Activated CD8-positive, alpha-beta memory T cell treated with anti-CD3 and anti-CD28 coated beads for 1 hour (primary cell): ENCODE data around the gene CDH6.

Source experiments
- DNase-seq, 2 donors: peaks; one replicate each; pipeline ENCODE4 v3.0.0-alpha.2; 2020; ENCODE audit warnings: low read depth in 1 of 2; ENCODE audit errors: extremely low read depth in 1 of 2

CDH6 gene

DNA sequence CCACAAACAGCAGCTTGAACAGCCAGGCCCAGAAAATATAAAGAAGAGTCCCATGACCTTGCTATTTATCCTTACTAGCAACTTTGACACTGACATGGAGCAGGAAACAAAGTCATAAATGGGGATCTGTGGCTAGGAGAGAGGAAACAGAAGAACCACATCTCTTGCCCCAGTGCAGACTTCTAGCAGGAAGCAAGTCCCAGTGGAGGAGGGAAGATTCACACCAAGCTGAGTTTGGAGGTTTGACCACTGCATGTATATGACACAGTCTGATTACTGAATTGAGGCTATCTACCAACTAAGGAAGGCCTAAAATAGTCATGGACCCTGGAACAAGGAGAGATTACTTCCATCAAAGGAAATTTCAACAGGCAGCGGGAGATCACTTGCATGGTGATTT is 51.4 kb downstream of the CDH6 start:
- DNase-seq = no peak

DNA sequence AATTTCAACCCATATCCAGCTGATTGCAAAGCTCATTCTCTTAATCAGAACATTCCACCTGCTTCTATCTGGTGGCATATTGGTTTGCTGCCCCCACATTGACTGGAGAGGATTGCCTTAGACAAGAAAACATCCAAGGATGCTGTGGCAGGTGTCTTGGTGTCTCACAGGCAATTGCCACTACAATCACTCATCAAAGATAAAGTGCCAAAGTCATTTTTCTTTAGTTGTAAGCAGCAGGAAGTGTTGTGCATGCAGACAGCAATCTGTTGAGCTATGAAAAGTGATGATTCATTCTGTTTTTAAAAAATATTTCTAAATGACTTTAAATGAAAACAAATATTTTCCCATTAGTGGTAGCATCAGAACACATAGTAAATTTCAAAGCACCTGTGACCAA is 53.9 kb downstream of the CDH6 start:
- DNase-seq = no peak

- DNase-seq = no peak
Measured at GRCh38 chr5:31250201-31250600, 56.7 kb downstream of the CDH6 start.

GRCh38 chr5:31251032-31251431 is 57.5 kb downstream of the CDH6 start:
- DNase-seq = no peak

GRCh38 chr5:31255041-31255440 is 61.6 kb downstream of the CDH6 start:
- no peak for DNase-seq

GRCh38 chr5:31268256-31268655 is 74.8 kb downstream of the CDH6 start:
- DNase-seq = no peak

- DNase-seq = no peak
Measured at GRCh38 chr5:31268686-31269085, 75.2 kb downstream of the CDH6 start.

- no peak for DNase-seq
Measured at GRCh38 chr5:31269259-31269658, 75.8 kb downstream of the CDH6 start.

GRCh38 chr5:31270396-31270795 is 76.9 kb downstream of the CDH6 start:
- DNase-seq = no peak

- no peak for DNase-seq
Measured at GRCh38 chr5:31271567-31271966, 78.1 kb downstream of the CDH6 start.

GRCh38 chr5:31273161-31273560 is 79.7 kb downstream of the CDH6 start:
- DNase-seq = no peak

- DNase-seq = no peak
Measured at GRCh38 chr5:31273631-31274378, 80.3 kb downstream of the CDH6 start.

DNA sequence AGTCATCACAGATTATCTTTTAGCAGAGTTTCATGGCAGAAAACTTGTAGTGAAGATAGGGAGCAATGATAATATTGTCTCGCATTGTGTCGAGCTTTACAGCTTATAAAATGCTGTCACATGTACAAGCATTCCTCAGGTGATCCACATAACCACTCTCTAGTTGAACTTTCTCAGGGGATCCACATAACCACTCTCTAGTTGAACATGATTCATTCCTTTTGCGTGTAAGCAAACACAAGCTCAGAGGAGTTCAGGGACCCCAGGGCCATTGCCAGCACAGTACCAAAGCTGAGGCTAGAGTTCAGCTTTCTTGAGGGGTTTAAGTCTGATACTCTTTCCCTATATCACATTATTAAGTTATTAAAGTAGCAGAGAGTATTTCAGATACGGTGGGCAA is 86.7 kb downstream of the CDH6 start:
- no peak for DNase-seq

DNA sequence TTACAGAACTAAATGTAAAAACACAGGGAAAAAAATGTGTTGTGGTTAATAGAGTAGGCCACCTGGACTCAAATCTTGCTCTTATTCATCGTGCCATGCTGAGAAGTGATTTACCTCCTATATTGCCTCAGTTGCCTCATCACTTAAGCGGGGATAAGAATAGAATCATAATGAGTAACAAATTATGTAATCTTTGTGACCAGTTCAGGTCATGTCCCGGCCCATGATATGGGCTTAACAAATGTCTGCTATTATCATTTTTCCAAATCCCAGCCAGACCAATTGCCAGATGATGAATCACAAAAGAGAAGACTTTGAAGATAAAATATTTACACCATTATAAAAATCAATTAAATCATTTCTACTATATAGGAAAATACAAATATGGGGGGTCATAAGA is 89.8 kb downstream of the CDH6 start:
- no peak for DNase-seq

DNA sequence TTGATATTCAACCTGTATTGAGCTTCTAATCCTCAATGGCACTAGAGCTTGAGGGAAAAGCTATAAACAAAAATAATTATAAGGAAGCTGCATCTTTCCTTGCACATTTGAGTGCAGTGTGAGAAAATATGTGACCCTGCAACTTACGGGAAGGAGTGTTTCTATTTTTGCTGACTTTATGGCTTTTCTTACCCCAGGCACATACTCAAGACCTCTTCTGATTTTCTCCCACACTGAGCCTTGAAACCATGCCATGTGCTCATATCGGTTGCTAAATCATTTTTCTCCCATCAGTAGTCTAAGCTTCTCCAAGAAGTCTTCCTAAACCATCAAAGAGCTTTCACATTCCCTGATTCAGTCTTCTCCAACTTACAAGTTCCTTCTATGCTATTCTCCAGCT is 91.5 kb downstream of the CDH6 start:
- DNase-seq = no peak

DNA sequence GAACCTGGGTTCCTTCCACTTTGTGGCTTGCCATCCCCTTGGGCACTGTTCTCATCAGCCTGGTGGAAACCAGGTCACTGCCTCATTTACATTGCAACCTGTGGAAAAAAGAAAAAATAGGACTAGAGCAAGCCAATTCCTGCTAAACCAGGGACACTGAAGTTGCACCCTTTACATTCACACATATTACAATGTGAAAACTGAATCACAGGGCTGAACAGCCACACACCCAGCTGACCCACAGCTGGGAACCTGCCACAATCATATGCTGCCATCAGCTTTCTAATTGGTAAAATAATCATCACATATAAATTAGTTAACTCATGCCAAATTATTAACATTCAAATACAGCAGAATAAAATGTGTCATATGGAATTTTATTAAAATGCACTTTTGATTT is 94.5 kb downstream of the CDH6 start:
- no peak for DNase-seq

GRCh38 chr5:31289429-31289828 is 95.9 kb downstream of the CDH6 start:
- no peak for DNase-seq

DNA sequence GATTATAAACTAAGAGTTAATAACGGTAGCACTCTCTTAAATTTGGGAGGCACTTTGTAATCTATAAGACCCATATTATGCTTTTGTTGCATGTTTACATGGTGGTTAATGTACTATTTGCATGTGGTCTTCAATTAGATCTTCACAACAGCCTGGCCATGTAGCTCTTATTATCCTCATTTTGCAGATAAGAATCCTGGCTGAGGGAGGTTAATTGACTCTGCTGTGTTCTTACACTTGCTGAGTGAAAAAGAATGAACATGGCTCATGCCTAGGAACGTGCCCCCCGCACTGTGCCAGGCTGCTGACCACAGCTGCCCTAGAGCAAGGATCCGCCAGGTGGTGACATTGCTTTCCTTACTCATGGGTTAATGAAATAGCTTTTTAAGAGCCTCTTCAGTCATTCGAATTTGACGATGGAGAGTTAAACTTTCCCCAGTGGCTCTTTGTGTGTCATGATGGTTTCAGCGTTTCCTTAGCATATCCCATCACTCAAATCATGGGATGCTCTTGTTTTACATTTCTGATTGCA is 97.9 kb downstream of the CDH6 start:
- no peak for DNase-seq

DNA sequence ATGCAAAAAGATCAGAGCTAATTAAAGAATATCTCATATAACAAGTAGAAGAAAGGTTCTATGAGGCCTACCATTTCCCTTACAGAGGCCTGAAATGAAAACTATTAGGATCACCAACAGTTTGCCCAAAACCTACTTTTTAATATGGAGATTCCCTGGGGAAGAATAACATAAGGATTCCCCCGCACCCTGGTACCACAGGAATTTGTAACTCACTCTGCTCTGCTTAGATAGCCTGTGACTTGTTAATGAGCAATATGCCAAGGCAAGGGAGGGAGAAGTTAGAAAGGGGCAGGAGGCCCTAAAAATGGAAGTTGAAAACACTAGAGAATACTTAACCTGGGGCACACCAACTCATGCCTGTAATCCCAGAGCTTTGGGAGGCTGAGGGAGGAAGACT is 107.0 kb downstream of the CDH6 start:
- DNase-seq = no peak

DNA sequence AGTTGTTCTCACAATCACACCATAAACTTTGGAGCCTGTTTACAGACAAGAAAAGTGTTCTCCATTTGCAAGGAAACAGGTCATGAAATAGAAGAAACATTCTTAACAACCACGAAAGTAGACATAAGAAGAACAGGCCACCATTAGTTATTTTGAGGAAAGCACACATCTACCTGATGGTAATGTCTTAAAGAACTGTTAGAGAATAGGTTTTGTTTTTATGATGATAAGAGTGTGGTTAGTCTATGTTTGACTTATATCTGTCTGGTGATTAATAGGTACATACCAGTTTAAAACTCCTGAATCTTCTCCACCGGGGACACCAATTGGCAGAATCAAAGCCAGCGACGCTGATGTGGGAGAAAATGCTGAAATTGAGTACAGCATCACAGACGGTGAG is 108.3 kb downstream of the CDH6 start:
- no peak for DNase-seq

GRCh38 chr5:31303688-31304087 is 110.2 kb downstream of the CDH6 start:
- DNase-seq = no peak

DNA sequence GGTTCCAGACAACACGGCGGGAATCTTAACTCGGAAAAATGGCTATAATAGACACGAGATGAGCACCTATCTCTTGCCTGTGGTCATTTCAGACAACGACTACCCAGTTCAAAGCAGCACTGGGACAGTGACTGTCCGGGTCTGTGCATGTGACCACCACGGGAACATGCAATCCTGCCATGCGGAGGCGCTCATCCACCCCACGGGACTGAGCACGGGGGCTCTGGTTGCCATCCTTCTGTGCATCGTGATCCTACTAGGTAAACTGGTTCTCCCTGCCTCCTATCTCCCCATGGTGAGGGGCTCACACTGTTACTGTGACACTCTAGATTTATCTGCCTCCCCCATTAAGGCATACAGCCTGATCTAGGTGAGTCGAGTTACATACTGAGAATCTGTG is 124.2 kb downstream of the CDH6 start:
- no peak for DNase-seq

GRCh38 chr5:31319335-31319734 is 125.8 kb downstream of the CDH6 start:
- no peak for DNase-seq
